Measurements from ENCODE around the gene CXCR4. TPM values are rescaled to one million over a fixed set of nuclear protein-coding genes. Genes with fewer than 3 reads are reported as not detected.

CXCR4 gene
- total and polyA plus RNA-seq, 2 of the 4 experiments (the other 2 are of a cell fraction), result not detected

- Histone ChIP-seq H3K56ac (ENCODE audit: extremely low read depth, insufficient read depth, low read length) (no peak overlapping the region), H2BK15ac (ENCODE audit: low read depth, low read length) (no peak overlapping the region), H3K27ac (ENCODE audit: insufficient read depth, low read length) (no peak overlapping the region), H4K20me1 (ENCODE audit: insufficient read depth, low read length) (no peaks in the 10 kb centered on the region; the same call in 1 of the 2 replicates), H3K4me1 (ENCODE audit: control insufficient read depth, insufficient read depth, low read length) (no peaks in the 10 kb centered on the region), H3K4me2 (ENCODE audit: low read depth, low read length) (no peak overlapping the region), H3K18ac (ENCODE audit: low read depth, low read length) (no peak overlapping the region), H3K4ac (ENCODE audit: low read depth, low read length) (no peak overlapping the region), H2BK5ac (ENCODE audit: low read depth, low read length, poor library complexity, severe bottlenecking) (no peak overlapping the region), H4K5ac (ENCODE audit: low read depth, low read length) (no peak overlapping the region), H3K4me3 (ENCODE audit: insufficient read depth, low read depth, low read length) (no peak overlapping the region), H2AK9ac (replicated peaks; ENCODE audit: low read depth, low read length, poor library complexity) (no peak overlapping the region), H2BK20ac (ENCODE audit: low read depth, low read length) (no peak overlapping the region), H3K14ac (replicated peaks; ENCODE audit: low read depth, low read length) (no peak overlapping the region), H2BK120ac (ENCODE audit: low read depth, low read length) (no peak overlapping the region), H2AK5ac (ENCODE audit: low read depth, low read length) (no peak overlapping the region), H4K91ac (ENCODE audit: insufficient read depth, low read depth, low read length) (no peak overlapping the region), H3K79me1 (ENCODE audit: low read depth in 1 of 2, low read length in 2 of 2) (no peaks in the 10 kb centered on the region), H3K23ac (ENCODE audit: low read depth, low read length) (no peak overlapping the region), H3K36me3 (ENCODE audit: control insufficient read depth, insufficient read depth, low read length) (no peaks in the 10 kb centered on the region), H4K8ac (ENCODE audit: low read depth in 2 of 2, low read length in 2 of 2) (no peak overlapping the region), H2AFZ (replicated peaks; ENCODE audit: low read length, poor library complexity) (no peak overlapping the region), H3K9ac (ENCODE audit: low read depth, low read length) (no peak overlapping the region), H3K9me1 (ENCODE audit: insufficient read depth, low read length) (no peaks in the 10 kb centered on the region), H3K9me3 (ENCODE audit: control insufficient read depth, insufficient read depth, low read length) (no peaks in the 10 kb centered on the region), H3K27me3 (ENCODE audit: control insufficient read depth, insufficient read depth, low read length) (peaks cover 2% of the 10 kb centered on the region)
- no peak for ATAC-seq (ENCODE audit: low read depth)
- WGBS, 2 experiments (ENCODE audit: extremely low coverage in 2 of 2, insufficient read length in 1 of 2), result 88 to 100% methylated on average over 1 to 3 of the region's 4 CpGs
- BruUV-seq (replicated peaks), result no TSS peak
- dilution Hi-C loops (cut with HindIII; ENCODE audit: low sequenced_read_pairs, unreplicated experiment) (no loop called here), in situ Hi-C loops (cut with MboI; ENCODE audit: low sequenced_read_pairs) (no loop called here), intact Hi-C loops (cut with micrococcal nuclease) (no loop called here)
- TF ChIP-seq MAFK (IDR thresholded peaks at IDR 0.05; ENCODE audit: low read depth, low read length) (no peak), RAD21 (IDR thresholded peaks at IDR 0.05; ENCODE audit: low read length) (no peak), MAZ (IDR thresholded peaks at IDR 0.05; ENCODE audit: borderline replicate concordance, low read depth, low read length) (no peak), RFX5 (IDR thresholded peaks at IDR 0.05; ENCODE audit: low read depth, low read length) (no peak), CHD1 (IDR thresholded peaks at IDR 0.05; ENCODE audit: low read depth, low read length) (no peak), POLR2A (IDR thresholded peaks at IDR 0.05; ENCODE audit: low read depth, low read length) (no peak), RCOR1 (IDR thresholded peaks at IDR 0.05; ENCODE audit: insufficient replicate concordance, low read length) (no peak), FOS (IDR thresholded peaks at IDR 0.05; ENCODE audit: low read depth, low read length) (no peak)
- ChIA-PET CTCF (interaction anchor here (0.8 kb wide), 1 partner anchor 443 kb away, joined by 3 read pairs; no protein-coding TSS in a partner anchor), POLR2A (ENCODE audit: unreplicated experiment) (no interaction called here)
- DNase-seq, result no peak
These were observed 19.5 kb downstream of the CXCR4 start for GRCh38 chr2:136098441-136098840.
